SK-N-SH treated with all-trans-retinoic acid at 6 μM for 48 hours (cell line): Measurements from ENCODE around the gene TACR3.
"Not testable (repeated sequence)": the region's sequence is repeated elsewhere in the genome, so short reads cannot be mapped to it uniquely, and the experiment has no call there.

Experiments
- ATAC-seq: fragments of 200-7000 bp; cut with Tn5 transposase; 3 replicates; pipeline ENCODE4 v1.9.1; 2020; ENCODE audit warnings: mild to moderate bottlenecking, moderate library complexity
- ARNTL ChIP-seq: fragments of 450-650 bp; formaldehyde crosslinking; IDR thresholded peaks from 2 replicates; pipeline ENCODE4 v1.5.0; 2020; ENCODE audit warnings: low read depth, mild to moderate bottlenecking, moderate library complexity, borderline replicate concordance
- BACH2 ChIP-seq: fragments of 250-450 bp; sonication (Bioruptor Pico); IDR thresholded peaks from 2 replicates; pipeline ENCODE4 v1.9.0; 2021; ENCODE audit warnings: mild to moderate bottlenecking, borderline replicate concordance
- CREB5 ChIP-seq: fragments of 250-450 bp; sonication (Bioruptor Pico); IDR thresholded peaks from 2 replicates; pipeline ENCODE4 v1.5.1; 2020; ENCODE audit warnings: low read depth, mild to moderate bottlenecking, moderate library complexity
- CSDC2 ChIP-seq: fragments of 250-450 bp; sonication (Bioruptor Pico); IDR thresholded peaks from 2 replicates; pipeline ENCODE4 v1.5.0; 2020; ENCODE audit warnings: mild to moderate bottlenecking, moderate library complexity
- CSRNP3 ChIP-seq: fragments of 250-450 bp; sonication (Bioruptor Pico); IDR thresholded peaks from 2 replicates; pipeline ENCODE4 v1.5.1; 2021; ENCODE audit warnings: mild to moderate bottlenecking, moderate library complexity
- ESRRG ChIP-seq: fragments of 250-450 bp; sonication (Bioruptor Pico); IDR thresholded peaks from 2 replicates; pipeline ENCODE4 v1.6.1; 2021; ENCODE audit warnings: mild to moderate bottlenecking
- GLIS3 ChIP-seq: fragments of 250-450 bp; sonication (Bioruptor Pico); IDR thresholded peaks from 2 replicates; pipeline ENCODE4 v1.5.0; 2020; ENCODE audit warnings: mild to moderate bottlenecking, moderate library complexity
- ISL1 ChIP-seq: fragments of 250-450 bp; sonication (Bioruptor Pico); IDR thresholded peaks from 2 replicates; pipeline ENCODE4 v2.1.2; 2022; ENCODE audit warnings: mild to moderate bottlenecking, moderate library complexity
- OSR1 ChIP-seq: fragments of 250-450 bp; sonication (Bioruptor Pico); IDR thresholded peaks from 2 replicates; pipeline ENCODE4 v1.8.0; 2022; ENCODE audit warnings: moderate library complexity, mild to moderate bottlenecking, inconsistent platforms
- PATZ1 ChIP-seq: fragments of 250-450 bp; sonication (Bioruptor Pico); IDR thresholded peaks from 2 replicates; pipeline ENCODE4 v1.8.0; 2020; ENCODE audit warnings: mild to moderate bottlenecking, moderate library complexity, borderline replicate concordance
- POU6F1 ChIP-seq: fragments of 250-450 bp; sonication (Bioruptor Pico); IDR thresholded peaks from 2 replicates; pipeline ENCODE4 v1.8.0; 2021; ENCODE audit warnings: low read depth, mild to moderate bottlenecking, moderate library complexity, borderline replicate concordance
- PPARA ChIP-seq: fragments of 250-450 bp; sonication (Bioruptor Pico); IDR thresholded peaks from 2 replicates; pipeline ENCODE4 v1.5.0; 2020; ENCODE audit warnings: mild to moderate bottlenecking, borderline replicate concordance
- RARB ChIP-seq: fragments of 250-450 bp; sonication (Bioruptor Pico); IDR thresholded peaks from 2 replicates; pipeline ENCODE4 v1.8.0; 2021; ENCODE audit warnings: mild to moderate bottlenecking, moderate library complexity
- SNAI2 ChIP-seq: fragments of 250-450 bp; sonication (Bioruptor Pico); IDR thresholded peaks from 2 replicates; pipeline ENCODE4 v1.5.0; 2020; ENCODE audit warnings: mild to moderate bottlenecking, moderate library complexity
- TCF4 ChIP-seq: fragments of 250-450 bp; sonication (Bioruptor Pico); IDR thresholded peaks from 2 replicates; pipeline ENCODE4 v1.8.0; 2021; ENCODE audit warnings: mild to moderate bottlenecking, moderate library complexity, borderline replicate concordance
- TOX ChIP-seq: fragments of 250-450 bp; sonication (Bioruptor Pico); IDR thresholded peaks from 2 replicates; pipeline ENCODE4 v1.8.0; 2021; ENCODE audit warnings: mild to moderate bottlenecking, moderate library complexity, borderline replicate concordance
- TSHZ2 ChIP-seq: fragments of 250-450 bp; sonication (Bioruptor Pico); IDR thresholded peaks from 2 replicates; pipeline ENCODE4 v1.5.0; 2020; ENCODE audit warnings: mild to moderate bottlenecking, moderate library complexity
- ZC3H10 ChIP-seq: fragments of 250-450 bp; sonication (Bioruptor Pico); IDR thresholded peaks from 2 replicates; pipeline ENCODE4 v1.5.1; 2021; ENCODE audit warnings: mild to moderate bottlenecking, moderate library complexity
- ZFP3 ChIP-seq: fragments of 250-450 bp; sonication (Bioruptor Pico); IDR thresholded peaks from 2 replicates; pipeline ENCODE4 v1.5.0; 2020; ENCODE audit warnings: mild to moderate bottlenecking, moderate library complexity
- ZFP30 ChIP-seq: fragments of 450-650 bp; formaldehyde crosslinking; IDR thresholded peaks from 2 replicates; pipeline ENCODE4 v1.5.0; 2022; ENCODE audit warnings: mild to moderate bottlenecking, moderate library complexity
- ZNF565 ChIP-seq: fragments of 450-650 bp; formaldehyde crosslinking; conservative IDR thresholded peaks from 2 replicates; pipeline ENCODE4 v1.5.0; 2020; ENCODE audit warnings: low read depth, mild to moderate bottlenecking, moderate library complexity
- ZNF70 ChIP-seq: fragments of 450-650 bp; formaldehyde crosslinking; IDR thresholded peaks from 2 replicates; pipeline ENCODE4 v1.5.0; 2020; ENCODE audit warnings: mild to moderate bottlenecking, moderate library complexity
- ZNF8 ChIP-seq: fragments of 450-650 bp; formaldehyde crosslinking; IDR thresholded peaks from 2 replicates; pipeline ENCODE4 v1.5.0; 2020; ENCODE audit warnings: mild to moderate bottlenecking, moderate library complexity

TACR3 gene

GRCh38 chr4:103626296-103626695 is 93.5 kb downstream of the TACR3 start:
- no peak for ATAC-seq
- TF ChIP-seq ISL1 (CRISPR knock-in tag) (no peak), ZC3H10 (CRISPR knock-in tag) (no peak), SNAI2 (CRISPR knock-in tag) (no peak), TCF4 (CRISPR knock-in tag) (no peak), ARNTL (no peak), CSDC2 (CRISPR knock-in tag) (no peak), PPARA (no peak), ZFP30 (CRISPR knock-in tag) (no peak), RARB (no peak), BACH2 (CRISPR knock-in tag) (no peak), GLIS3 (CRISPR knock-in tag) (no peak), ESRRG (CRISPR knock-in tag) (no peak), CREB5 (no peak), TOX (no peak), ZFP3 (CRISPR knock-in tag) (no peak), ZNF565 (CRISPR knock-in tag) (no peak), PATZ1 (CRISPR knock-in tag) (no peak), POU6F1 (CRISPR knock-in tag) (no peak), CSRNP3 (CRISPR knock-in tag) (no peak), ZNF8 (no peak)

- ATAC-seq = no peak
- TF ChIP-seq ZFP3 (CRISPR knock-in tag) (no peak), ESRRG (CRISPR knock-in tag) (no peak), ZC3H10 (CRISPR knock-in tag) (no peak), ZNF8 (no peak), OSR1 (CRISPR knock-in tag) (no peak), ZNF565 (CRISPR knock-in tag) (no peak), CSRNP3 (CRISPR knock-in tag) (no peak), POU6F1 (CRISPR knock-in tag) (no peak), ZNF70 (no peak), TCF4 (CRISPR knock-in tag) (no peak), BACH2 (CRISPR knock-in tag) (no peak)
Observed at GRCh38 chr4:103591841-103592240, 127.9 kb downstream of the TACR3 start.

- TF ChIP-seq ZNF565 (CRISPR knock-in tag) (no peak), TSHZ2 (no peak), ARNTL (no peak), TOX (no peak), TCF4 (CRISPR knock-in tag) (no peak), OSR1 (CRISPR knock-in tag) (no peak), ZFP3 (CRISPR knock-in tag) (no peak), PATZ1 (CRISPR knock-in tag) (no peak)
- ATAC-seq = no peak
Observed at GRCh38 chr4:103567591-103567990, 152.2 kb downstream of the TACR3 start.

GRCh38 chr4:103559178-103559577 is 160.6 kb downstream of the TACR3 start:
- ATAC-seq = not testable (repeated sequence)
